ENCODE measurements around the gene APCDD1.
"Not testable (repeated sequence)": the region's sequence is repeated elsewhere in the genome, so short reads cannot be mapped to it uniquely, and the experiment has no call there.

APCDD1 gene

GRCh38 chr18:10504723-10505122, 50.3 kb downstream of the APCDD1 start:
- no peak overlapping the region for H3K4me2 ChIP-seq (ENCODE audit: low read length)
- H3F3A ChIP-seq (ENCODE audit: control insufficient read depth, insufficient read depth) = no peaks in the 10 kb centered on the region
- no peak overlapping the region for H3K27ac ChIP-seq (ENCODE audit: low read depth, low read length)
- no peaks in the 10 kb centered on the region for H3K9me2 ChIP-seq (replicated peaks; ENCODE audit: control insufficient read depth, low read length)
- H3K9me3 ChIP-seq (ENCODE audit: control insufficient read depth, insufficient read depth, low read length) = peaks cover 8% of the 10 kb centered on the region
- no peaks in the 10 kb centered on the region for H3K4me1 ChIP-seq (ENCODE audit: control insufficient read depth, low read length)
- TF ChIP-seq CTCF (IDR thresholded peaks at IDR 0.05; ENCODE audit: low read depth, low read length, poor library complexity, severe bottlenecking) (no peak), EZH2phosphoT487 (IDR thresholded peaks at IDR 0.05; ENCODE audit: borderline replicate concordance, low read length) (no peak)
- peaks cover 11% of the 10 kb centered on the region for H3K27me3 ChIP-seq (ENCODE audit: control insufficient read depth, low read length)
- H3K36me3 ChIP-seq (ENCODE audit: control insufficient read depth, low read length) = no peaks in the 10 kb centered on the region
- no peaks in the 10 kb centered on the region for H4K20me1 ChIP-seq (ENCODE audit: control insufficient read depth, insufficient read depth, low read depth, low read length)
- H3K4me3 ChIP-seq (ENCODE audit: low read length) = no peak overlapping the region
- no peaks in the 10 kb centered on the region for H3K79me2 ChIP-seq (ENCODE audit: control insufficient read depth, low read length)

GRCh38 chr18:10505892-10506291, 51.5 kb downstream of the APCDD1 start:
- not testable (repeated sequence) for H3K79me2 ChIP-seq (ENCODE audit: control insufficient read depth, low read length); H3K4me2 ChIP-seq (ENCODE audit: low read length)

GRCh38 chr18:10508591-10508990, 54.2 kb downstream of the APCDD1 start:
- no peak overlapping the region for H3K4me3 ChIP-seq (ENCODE audit: low read length)
- H3K79me2 ChIP-seq (ENCODE audit: control insufficient read depth, low read length) = no peaks in the 10 kb centered on the region
- no peaks in the 10 kb centered on the region for H3K4me1 ChIP-seq (ENCODE audit: control insufficient read depth, low read length)
- H3K27me3 ChIP-seq (ENCODE audit: control insufficient read depth, low read length) = peaks cover 6% of the 10 kb centered on the region; the same call in 1 of the 2 replicates
- H4K20me1 ChIP-seq (ENCODE audit: control insufficient read depth, insufficient read depth, low read depth, low read length) = no peaks in the 10 kb centered on the region
- H3K36me3 ChIP-seq (ENCODE audit: control insufficient read depth, low read length) = no peaks in the 10 kb centered on the region
- no peaks in the 10 kb centered on the region for H3F3A ChIP-seq (ENCODE audit: control insufficient read depth, insufficient read depth)
- H3K27ac ChIP-seq (ENCODE audit: low read depth, low read length) = no peak overlapping the region
- no peaks in the 10 kb centered on the region for H3K9me2 ChIP-seq (replicated peaks; ENCODE audit: control insufficient read depth, low read length)
- H3K9me3 ChIP-seq (ENCODE audit: control insufficient read depth, insufficient read depth, low read length) = peaks cover 6% of the 10 kb centered on the region
- TF ChIP-seq CTCF (IDR thresholded peaks at IDR 0.05; ENCODE audit: low read depth, low read length, poor library complexity, severe bottlenecking) = no peak
- TF ChIP-seq EZH2phosphoT487 (IDR thresholded peaks at IDR 0.05; ENCODE audit: borderline replicate concordance, low read length) = no peak
- H3K4me2 ChIP-seq (ENCODE audit: low read length) = no peak overlapping the region

More at GRCh38 chr18:10505892-10506291, 51.5 kb downstream of the APCDD1 start:
- peaks cover 10% of the 10 kb centered on the region for H3K27me3 ChIP-seq (ENCODE audit: control insufficient read depth, low read length)
- H3K9me3 ChIP-seq (ENCODE audit: control insufficient read depth, insufficient read depth, low read length); H3K27ac ChIP-seq (ENCODE audit: low read depth, low read length); H3K36me3 ChIP-seq (ENCODE audit: control insufficient read depth, low read length); H3K4me3 ChIP-seq (ENCODE audit: low read length); H4K20me1 ChIP-seq (ENCODE audit: control insufficient read depth, insufficient read depth, low read depth, low read length); H3K4me1 ChIP-seq (ENCODE audit: control insufficient read depth, low read length); H3K9me2 ChIP-seq (replicated peaks; ENCODE audit: control insufficient read depth, low read length); H3F3A ChIP-seq (ENCODE audit: control insufficient read depth, insufficient read depth): not testable (repeated sequence)

GRCh38 chr18:10511236-10511635, 56.8 kb downstream of the APCDD1 start:
- Histone ChIP-seq H3K4me2 (ENCODE audit: low read length) (no peak overlapping the region), H3K36me3 (ENCODE audit: control insufficient read depth, low read length) (no peaks in the 10 kb centered on the region), H3K79me2 (ENCODE audit: control insufficient read depth, low read length) (no peaks in the 10 kb centered on the region), H3K9me3 (ENCODE audit: control insufficient read depth, insufficient read depth, low read length) (peaks cover 6% of the 10 kb centered on the region; the same call in 1 of the 2 replicates), H3K27me3 (ENCODE audit: control insufficient read depth, low read length) (peaks cover 20% of the 10 kb centered on the region; the same call in 1 of the 2 replicates), H3K4me1 (ENCODE audit: control insufficient read depth, low read length) (no peaks in the 10 kb centered on the region), H3K9me2 (replicated peaks; ENCODE audit: control insufficient read depth, low read length) (no peaks in the 10 kb centered on the region), H4K20me1 (ENCODE audit: control insufficient read depth, insufficient read depth, low read depth, low read length) (no peaks in the 10 kb centered on the region), H3K27ac (ENCODE audit: low read depth, low read length) (no peak overlapping the region), H3K4me3 (ENCODE audit: low read length) (no peak overlapping the region), H3F3A (ENCODE audit: control insufficient read depth, insufficient read depth) (no peaks in the 10 kb centered on the region)
- TF ChIP-seq EZH2phosphoT487 (IDR thresholded peaks at IDR 0.05; ENCODE audit: borderline replicate concordance, low read length) = no peak
- no peak for TF ChIP-seq CTCF (IDR thresholded peaks at IDR 0.05; ENCODE audit: low read depth, low read length, poor library complexity, severe bottlenecking)
